ENCODE results near the gene GLRX5.
"Not testable (repeated sequence)": the region's sequence is repeated elsewhere in the genome, so short reads cannot be mapped to it uniquely, and the experiment has no call there.

GLRX5 gene

DNA sequence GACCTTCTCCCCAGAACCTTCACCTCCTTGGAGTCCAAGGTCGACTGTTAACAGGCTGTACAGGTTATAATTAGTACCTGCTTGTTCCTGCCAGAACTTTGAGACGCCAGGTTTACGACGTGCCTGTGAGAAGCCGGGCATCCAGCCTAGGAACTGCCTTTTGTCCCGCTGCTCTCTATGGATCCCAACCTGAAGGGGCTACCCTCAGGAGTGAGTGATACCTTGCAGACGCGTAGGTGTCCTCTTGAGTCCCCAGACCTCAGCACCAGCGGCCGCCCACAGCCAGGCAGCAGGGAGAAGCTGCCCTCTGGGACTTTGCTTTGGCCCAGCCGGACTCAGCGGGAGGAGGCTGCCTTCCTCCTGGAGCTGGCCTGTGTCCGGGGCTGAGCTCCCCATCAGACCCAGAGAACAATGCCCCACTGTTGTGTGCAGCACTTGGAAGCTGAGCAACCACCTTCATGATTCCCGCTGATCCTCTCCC lies 34.6 kb upstream of the GLRX5 start:
- DNase-seq, result no peak

DNA sequence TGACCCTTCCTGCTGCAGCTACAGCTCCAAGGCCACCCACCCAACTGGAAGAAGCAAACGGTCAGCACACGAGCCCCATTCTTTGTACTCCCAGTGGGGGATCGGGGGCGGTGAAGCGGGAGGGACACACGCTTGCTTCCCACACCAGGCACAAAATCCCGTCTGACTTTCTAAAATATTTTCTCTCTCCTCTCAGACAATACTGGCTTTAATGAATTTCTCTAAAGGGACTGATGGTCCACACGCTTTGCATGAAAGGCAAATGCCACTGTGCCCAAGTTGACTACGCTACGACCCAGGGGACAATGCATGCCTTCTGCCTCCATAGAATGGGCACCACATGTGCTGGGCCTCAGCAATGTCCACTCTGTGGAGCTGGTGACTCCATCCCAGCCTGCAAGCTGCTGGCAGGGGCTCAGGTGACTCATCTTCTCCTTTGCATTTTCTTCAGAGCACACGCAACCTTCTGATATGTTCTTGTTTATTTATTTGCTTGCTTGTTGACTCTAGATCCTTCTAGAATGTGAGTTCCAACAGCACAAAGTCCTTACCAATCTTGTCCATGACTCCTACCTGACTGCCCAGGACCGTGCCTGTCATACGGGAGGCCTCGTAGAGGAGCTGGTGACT lies 34.0 kb upstream of the GLRX5 start:
- no peak for DNase-seq

DNA sequence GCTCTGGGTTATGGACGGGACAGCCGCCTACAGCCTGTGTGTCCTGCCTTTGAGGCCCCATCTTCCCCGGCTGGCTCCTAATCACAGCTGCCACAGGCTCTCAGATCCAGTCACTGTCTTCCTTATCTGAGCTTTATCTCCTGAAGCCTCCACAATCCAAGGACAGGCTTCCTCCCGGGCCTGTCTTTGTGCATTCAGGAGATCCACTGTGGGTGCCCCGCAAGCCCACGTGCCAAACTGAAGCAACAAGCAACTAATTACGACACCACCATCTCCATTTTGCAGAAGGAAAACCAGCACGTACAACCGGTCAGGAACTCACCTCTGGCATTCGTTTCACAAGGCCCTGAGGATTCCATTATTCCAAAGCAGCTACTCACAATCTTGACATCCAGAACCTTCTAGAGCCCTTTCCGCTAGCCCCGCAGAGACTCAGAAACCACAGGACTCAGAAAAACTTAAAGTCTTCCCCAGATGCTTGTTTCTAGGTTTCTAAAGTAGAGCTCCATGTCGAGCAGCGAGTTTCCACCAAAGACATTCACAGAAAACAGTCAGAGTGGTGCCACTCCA lies 32.4 kb upstream of the GLRX5 start:
- DNase-seq, result no peak

DNA sequence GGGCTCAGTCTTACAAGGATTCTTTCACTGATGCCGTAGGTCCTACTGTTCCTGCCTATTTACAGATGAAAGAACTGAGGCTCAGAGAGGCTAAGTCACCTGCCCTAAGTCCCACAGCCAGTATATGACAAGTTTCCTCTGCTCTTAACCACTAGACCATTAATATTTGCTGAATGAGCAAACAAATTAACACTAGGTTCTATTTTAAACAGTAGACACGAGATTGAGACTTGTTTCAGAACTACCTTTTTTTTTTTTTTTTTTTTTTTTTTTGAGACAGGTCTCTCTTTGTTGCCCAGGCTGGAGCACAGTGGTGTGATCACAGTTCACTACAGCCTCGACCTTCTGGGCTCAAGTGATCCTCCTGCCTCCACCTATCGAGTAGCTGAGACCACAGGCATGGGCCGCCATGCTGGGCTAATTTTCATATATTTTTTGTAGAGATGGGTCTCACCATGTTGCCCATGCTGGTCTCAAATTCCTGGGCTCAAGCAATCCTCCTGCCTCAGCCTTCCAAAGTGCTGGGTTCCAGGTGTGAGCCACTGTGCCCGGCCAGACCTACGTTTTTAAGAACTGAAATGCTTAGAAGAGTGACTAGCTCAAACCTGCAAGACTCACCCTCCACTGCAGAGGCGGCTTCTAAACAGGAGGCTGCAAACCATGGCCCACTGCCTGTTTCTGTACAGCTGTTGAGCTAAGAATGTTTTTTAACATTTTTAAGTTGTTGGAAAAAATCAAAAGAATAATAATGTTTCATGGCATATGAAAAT lies 31.3 kb upstream of the GLRX5 start:
- no peak for DNase-seq

DNA sequence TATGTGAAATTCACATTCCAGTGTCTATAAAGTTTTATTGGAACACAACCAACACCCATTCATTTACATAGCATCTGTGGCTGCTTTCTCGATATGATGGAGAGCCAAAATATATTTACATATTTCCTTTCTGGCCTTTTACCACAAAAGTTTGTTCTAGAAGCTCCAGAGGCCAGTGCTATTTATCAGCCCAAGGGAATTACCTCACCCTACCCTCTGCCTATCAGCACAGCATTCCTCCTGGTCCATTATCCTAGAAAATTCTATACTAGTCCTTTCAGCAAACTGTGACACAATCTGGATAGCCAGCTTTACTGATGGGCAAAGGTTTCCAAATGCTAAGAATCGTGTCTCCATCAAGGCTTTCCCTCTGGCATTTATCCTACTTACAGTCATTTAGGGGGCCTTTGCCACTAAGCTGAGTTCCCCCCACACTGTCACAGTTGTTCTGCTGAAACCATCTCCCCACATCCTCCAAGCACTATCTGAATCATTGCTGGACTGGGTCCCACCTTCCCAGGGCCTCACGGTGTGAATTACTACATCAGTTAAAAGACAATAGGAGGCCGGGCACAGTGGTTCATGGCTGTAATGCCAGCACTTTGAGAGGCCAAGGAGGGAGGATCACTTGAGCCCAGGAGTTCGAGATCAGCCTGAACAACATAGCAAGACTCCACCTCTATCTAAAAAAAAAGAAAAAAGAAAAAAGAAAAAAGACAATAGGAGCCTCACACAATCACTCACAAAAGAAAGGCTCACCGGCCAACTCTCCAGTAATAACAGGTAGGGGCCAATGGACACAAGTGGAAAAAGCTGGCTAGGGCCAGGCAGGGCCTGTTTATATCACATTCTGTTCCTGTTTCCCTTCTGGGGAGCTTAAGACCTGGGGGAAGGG lies 30.5 kb upstream of the GLRX5 start:
- DNase-seq, result no peak

DNA sequence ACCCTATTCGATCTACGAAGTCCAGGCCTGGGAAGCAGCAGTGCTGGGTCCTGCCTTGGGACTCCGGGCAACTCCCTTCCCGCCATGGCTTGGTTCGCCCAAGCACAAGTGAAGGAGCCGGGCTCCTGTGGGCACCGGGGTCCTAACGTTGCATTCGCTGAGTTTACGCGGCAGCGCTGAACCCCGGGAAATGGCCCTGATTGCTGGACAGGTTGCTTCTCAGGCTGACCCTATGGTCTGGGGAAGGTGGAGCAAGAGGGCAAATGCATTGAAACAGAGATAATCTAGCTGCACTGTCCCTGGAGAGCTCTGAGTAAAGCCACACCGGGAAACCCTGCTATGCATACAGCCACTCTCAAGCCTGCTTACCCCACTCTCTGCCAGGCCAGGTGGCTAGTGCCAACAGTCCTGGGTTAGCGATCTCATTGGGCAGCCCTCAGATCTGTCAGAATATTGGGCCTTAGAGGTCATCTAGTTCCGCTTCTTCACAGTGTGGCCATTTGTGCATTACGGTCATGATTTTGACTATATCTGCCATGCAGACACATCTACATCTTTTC lies 29.7 kb upstream of the GLRX5 start:
- DNase-seq, result no peak

DNA sequence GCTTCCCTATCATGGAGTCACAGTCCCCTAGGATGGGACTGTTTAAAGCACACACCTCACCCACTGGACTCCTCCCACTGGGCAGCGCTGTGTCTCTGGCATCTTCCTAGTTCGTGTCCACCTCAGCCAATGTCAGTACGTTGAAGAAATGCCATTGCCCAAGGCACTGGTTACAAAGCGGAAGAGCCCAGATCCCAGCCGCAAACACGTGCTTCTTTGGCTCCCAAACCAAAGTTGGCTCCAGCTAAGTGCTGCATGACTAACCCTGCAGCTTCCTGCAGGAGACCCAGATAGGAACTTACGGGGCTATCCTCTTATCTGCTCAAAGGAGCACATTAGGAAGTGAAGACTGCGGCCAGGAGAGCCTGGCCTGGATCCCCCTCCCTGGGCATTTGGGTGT lies 27.7 kb upstream of the GLRX5 start:
- DNase-seq, result no peak

DNA sequence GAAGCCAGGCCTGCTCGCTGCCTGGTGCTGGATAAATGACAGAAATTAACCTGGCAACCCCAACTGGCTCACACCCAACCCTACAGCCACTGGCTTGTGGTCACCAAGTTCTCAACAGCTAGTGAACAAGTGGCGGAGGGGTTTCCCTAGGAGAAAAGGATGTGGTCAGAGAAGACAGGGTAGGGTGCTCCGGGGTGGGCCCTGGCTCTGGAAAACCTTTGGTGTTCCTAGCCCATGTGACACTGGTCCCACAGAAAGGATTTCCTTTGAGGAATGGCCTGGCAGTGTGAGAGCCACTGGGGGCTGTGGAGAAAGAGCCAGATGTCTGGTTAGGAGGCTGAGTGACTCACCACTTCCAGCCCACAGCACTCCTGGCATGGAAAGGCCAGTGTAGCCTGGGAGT lies 27.1 kb upstream of the GLRX5 start:
- no peak for DNase-seq

DNA sequence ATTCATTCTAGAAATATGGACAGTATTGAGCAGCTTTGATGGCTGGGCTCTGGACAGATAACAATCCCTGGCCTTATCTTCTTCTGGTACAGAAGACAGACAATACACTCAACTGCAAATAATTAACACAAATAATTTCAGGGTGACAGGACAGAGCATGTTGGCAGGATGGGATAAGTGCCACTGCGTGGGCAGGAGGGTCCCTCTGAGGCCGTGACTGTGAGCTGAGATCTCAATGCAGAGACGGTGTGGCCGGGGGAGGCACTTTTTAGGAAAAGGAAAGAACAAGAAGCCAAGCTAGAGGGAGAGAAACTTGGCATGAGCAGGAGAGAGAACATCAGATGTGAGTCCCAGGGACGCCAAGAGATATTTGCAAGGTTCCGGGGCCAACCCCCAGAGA lies 26.5 kb upstream of the GLRX5 start:
- DNase-seq, result no peak

DNA sequence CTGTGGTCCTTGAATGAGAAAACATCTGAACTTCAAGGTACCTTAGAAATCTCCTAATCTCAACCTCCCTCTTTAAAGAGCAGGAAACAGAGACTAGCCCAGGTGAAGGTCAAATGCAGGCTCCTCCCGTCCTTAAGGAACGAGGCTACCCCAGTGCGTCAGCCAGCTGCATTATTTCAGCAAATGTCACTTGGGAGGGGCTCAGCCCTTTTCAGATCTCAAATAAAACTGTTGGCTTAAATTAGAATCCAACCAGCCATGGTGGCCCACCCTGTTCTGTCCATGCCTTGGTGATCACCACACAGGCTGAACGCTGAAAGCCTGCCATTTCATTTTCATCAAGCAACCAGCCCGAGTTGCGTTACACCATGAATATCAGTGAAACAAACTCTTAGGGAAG lies 25.4 kb upstream of the GLRX5 start:
- no peak for DNase-seq

DNA sequence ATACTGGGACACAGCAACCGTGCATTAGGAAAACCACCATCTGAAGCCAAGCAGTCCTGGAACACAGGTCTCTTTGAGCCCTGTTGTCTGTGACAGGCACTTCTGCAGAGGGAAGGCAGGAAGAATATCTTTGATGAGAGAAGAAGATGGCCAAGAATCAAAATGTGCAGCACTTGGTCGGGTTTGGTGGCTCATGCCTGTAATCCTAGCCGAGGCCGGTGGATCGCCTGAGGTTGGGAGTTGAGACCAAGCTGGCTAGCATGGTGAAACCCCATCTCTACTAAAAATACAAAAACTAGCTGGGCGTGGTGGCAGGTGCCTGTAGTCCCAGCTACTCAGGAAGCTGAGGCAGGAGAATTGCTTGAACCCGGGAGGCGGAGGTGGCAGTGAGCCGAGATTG lies 24.5 kb upstream of the GLRX5 start:
- not testable (repeated sequence) for DNase-seq

DNA sequence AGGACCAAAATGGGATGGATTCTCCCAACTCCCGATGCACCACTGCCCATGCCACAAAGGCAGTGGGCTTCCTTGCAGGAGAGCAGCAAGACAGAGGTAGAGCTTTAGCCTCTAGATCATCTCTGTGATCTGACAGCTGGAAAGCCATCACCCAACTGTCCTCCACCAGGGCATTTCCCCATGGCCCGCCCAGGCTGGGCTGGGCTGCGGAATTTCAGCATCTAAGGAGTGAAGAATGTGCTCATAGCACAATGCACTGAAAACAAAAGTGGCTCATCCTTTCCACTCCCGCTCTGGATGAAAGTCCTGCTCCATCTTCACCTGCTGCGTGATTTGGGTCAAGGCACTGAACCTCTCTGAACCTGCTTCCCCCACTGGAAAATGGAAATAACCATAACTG lies 24.0 kb upstream of the GLRX5 start:
- no peak for DNase-seq

DNA sequence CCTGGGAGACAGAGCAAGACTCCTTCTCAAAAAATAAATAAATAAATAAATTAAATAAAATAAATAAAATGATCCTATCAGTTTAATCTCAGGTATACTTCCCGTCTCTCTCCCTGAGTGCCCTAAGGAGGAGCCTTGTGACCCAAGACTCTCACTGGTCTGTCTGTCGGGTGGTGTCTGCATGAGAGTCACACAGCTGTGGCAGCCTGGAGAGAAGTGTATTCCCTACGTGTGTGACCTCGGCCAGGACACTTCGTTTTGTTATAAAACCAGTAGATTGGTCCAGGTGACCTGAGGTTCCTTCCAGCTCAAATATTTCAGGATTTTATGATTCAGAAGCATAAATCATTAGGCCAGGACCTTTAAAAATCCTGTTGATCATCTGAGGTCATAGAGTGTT lies 23.2 kb upstream of the GLRX5 start:
- no peak for DNase-seq

DNA sequence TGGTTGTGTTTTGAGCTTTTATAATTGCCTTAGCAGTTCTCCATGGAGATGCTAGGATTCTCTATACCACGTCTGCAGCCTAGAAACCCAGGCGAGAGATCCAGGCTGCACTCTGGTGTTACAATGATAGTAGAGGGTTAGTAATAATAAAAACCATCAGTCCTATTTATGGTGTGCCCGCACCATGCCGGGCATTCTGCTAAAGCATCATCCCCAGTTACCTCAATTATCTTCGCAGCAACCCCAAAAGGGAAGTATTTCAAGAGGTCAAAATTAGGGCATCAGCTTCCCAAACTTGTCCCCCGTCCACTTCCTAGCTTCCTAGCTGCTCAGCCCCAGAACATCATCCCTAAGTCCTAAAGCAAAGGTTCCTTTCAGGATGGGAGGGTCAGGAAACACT lies 21.6 kb upstream of the GLRX5 start:
- DNase-seq, result no peak

DNA sequence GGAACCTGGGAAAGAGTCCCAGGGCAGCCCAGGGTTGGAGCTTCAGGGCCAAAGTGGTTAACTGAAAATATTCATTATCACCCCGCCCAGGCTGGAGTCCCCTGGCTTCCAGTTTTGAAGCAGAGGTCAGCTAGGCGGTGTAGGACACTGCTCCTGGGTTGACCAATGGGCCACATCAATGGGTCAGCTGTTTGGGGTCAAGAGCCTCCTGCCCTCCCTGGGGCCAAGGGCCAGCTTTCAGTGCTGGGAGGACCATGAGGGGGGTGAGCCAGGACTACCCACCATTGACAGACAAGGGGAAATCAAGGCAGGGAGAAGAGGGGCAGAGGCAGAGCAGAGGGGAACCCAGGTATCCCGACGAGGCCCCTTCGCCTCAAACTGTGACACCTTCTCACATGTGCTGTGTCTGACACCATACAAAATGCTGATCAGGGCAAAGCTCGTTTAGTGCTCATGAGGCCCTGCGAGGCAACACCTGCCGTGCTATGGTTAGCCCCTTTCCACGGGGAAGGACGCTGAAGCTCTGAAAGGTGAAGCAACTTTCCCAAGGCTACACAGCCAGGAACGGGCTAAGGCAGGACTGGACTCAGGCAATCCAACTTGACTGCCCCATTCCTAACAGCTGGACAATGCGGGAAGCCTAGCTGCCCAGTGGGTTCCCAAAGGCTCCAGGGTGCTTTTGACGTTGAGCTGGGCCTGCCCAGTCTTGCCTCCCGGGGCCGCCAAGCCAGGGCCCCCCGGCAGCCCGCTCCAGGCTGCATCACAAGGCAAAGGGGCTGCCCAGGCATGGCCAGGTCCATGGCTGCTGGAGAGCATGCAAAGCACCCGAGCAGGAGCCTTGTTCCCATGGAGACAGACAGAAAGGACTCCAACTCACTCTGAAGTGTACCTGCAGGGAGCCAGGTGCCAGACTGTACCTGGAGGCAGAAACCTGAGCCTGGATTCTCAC lies 20.4 kb upstream of the GLRX5 start:
- DNase-seq, result peak; percentile 80

DNA sequence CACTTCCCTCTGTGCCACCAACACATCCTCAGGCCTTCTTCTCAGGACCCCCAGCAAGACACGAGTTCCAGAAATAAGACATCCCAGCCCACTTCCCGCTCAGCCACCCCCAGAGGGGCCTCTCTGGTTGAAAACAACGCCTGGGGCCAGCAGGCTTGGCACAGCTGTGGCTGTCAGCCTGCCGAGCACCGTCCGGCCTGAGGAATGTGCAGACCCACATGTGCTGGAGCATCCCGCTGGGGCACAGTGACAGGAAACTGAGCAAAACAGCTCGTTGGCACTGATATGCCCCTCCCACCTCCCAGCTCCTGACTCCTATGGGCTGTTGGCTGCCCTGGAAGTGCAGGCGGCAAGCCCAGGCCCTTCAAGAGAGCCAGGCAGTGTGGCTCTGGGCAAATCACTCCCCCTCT lies 19.8 kb upstream of the GLRX5 start:
- peak; percentile 25 for DNase-seq

DNA sequence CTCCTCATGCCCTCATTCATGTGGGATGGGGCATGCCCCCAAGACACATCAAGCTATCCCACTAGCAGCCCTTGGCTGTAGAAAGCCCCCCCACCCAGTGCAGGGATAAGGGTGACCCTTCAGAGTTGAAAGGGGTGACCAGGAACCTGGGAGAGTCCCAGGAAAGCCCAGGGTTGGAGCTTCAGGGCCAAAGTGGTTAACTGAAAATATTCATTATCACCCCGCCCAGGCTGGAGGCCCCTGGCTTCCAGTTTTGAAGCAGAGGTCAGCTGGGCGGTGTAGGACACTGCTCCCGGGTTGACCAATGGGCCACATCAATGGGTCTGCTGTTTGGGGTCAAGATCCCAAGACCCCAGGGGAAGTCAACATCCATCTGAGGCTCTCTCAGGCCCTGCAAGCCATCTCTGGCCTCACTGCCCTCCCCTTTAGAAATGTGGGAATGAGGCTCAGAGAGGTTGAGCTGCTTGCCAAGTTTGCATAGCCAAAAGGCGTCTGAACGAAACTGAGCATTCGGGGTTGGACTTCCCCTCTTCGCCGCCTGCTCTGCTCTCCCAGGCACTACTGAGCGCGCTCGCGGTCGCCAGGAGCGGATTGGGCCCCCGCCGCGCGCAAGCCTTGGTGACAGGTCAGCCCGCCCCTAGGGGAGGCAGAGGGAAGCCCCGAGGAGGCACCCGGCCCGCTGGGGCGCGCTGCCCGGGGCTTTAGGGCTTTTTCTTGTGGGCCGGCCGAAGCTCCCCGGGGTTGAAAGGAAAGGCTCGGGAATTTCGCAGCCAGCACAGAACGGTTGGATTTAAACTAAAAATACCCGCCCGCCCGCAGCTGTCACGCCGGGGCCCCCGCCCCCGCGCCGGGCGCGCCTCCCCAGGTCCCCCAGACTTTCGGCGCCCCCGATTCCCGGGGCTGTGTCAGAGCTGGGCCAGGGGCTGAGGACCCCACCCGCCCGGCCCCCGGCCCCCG lies 19.0 kb upstream of the GLRX5 start:
- DNase-seq, result peak; percentile 42

DNA sequence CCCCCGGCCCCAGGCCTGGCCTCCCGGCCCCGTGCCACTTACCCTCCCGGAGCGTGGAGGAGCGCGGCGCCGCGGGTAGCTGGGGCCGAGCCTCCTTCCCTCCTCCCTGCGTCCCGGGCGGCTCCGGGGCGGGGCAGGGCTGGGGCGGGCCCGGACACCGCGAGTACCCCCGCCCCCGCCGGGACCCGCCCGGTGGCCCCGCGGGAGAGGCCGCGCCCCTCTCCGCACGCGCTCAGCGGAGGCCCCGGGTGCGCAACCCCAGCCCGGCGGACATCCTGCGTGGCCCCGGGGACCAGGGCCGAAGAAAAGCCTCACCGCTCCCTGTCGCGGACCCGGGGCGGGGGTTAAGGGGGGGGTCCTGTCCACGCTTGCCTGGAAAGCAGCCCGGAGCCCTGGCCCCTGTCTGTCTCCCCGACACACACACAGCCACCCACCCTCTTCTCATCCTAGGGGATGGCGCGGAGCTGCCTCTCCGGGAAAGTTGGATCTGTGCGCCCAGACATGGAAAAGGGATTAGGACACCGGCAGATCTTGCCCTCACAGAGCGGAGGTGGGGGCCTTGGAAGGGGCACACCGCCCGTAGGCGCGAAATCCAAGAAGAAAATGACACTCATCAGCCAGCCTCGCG lies 18.2 kb upstream of the GLRX5 start, which contains the start of gene SYNE3:
TSS of gene SYNE3 (minus strand) at position 97 of the 628 bp plus-strand sequence. CDS start 40,829 bp downstream, outside the sequence.
- DNase-seq, result no peak

DNA sequence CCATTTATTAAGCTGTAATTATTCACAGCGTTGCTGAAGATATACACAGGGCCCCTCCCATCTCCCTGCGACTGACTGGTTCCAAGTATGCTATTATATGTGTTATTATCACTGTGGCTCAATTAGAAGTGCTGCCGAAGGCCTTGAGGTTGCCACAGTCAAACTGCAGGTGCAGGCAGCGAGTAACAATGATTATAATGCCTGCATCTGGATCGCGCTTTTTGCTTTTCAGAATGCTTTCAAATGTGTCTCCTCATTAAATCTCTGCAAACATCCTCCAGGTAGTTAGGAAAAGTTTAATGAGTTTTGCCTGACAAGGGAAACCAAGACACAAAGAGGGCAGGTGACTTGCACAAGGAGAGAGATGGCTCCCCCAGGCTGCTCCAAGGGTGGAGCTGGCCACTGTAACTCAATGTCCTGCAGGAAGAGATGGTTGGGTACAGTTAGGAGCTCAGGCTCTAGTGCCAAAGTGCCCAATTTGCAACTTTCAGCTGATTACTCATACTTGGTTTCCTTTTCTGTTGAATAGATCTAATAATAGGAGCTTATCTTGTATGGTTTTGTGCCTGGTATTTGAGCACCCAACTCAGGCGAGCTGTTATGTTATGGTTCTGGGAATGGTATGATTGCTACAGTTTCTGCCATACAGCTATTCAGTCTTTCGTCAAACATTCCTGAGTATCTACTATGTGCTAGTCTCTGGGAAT lies 16.7 kb upstream of the GLRX5 start:
- DNase-seq, result no peak

Measured in NCI-H510A (cell line).